ENCODE measurements around the gene PIK3AP1. TPM values are rescaled to one million over a fixed set of nuclear protein-coding genes. Genes with fewer than 3 reads are reported as not detected.

Gene PIK3AP1
- total RNA-seq, 4 donors from 2014 or later, result 3.1 to 15.5 (median 5.5) TPM

- no peak for ATAC-seq
- Histone ChIP-seq H3K4me3 (no peak overlapping the region), H3K27me3 (peaks cover 3% of the 10 kb centered on the region), H3K36me3 (no peaks in the 10 kb centered on the region), H3K27ac (no peak overlapping the region), H3K4me1 (peaks cover 0 to 2% (median 0%) of the 10 kb centered on the region in 3 donors), H3K9me3 (no peaks in the 10 kb centered on the region)
- 85 to 92% methylated on average over 2 of the region's 2 CpGs for WGBS, 2 donors (ENCODE audit: low coverage in 1 of 2)
- TF ChIP-seq POLR2A (IDR thresholded peaks at IDR 0.05) (no peak), EP300 (IDR thresholded peaks at IDR 0.05) (no peak), CTCF (IDR thresholded peaks at IDR 0.05) (no peak), POLR2AphosphoS5 (IDR thresholded peaks at IDR 0.05) (no peak)
Measured at GRCh38 chr10:96714746-96715255, 5.5 kb downstream of the PIK3AP1 start.

GRCh38 chr10:96714031-96714590, 6.2 kb downstream of the PIK3AP1 start:
- ATAC-seq, result no peak
- H3K9me3 ChIP-seq, result no peaks in the 10 kb centered on the region

DNA sequence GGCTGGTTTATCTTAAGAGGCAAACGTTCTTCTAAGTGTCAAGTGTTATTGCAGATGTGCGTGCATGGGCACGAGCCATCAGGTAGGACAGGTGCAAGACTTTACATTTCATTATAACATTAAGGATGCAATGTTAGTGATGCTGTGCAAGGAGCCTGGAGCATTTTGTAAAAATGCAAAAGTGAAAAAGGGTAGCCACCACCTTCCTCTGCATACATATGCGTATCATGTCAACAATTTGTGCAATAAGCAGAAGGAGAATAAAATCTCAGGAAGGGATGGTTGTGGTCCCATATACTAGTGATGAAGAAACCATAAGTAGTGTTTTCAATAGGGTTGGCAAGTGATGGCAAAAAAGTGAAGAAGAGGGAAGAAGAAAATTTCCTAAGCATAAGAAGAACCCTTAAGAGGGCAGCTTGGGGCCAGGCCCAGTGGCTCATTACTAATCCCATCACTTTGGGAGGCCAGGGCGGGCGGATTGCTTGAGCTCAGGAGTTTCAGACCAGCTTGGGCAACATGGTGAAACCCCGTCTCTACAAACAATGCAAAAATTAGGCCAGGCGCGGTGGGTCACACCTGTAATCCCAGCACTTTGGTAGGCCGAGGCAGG, 7.5 kb downstream of the PIK3AP1 start:
- TF ChIP-seq CTCF (IDR thresholded peaks at IDR 0.05) (no peak), EP300 (IDR thresholded peaks at IDR 0.05) (no peak), POLR2AphosphoS5 (IDR thresholded peaks at IDR 0.05) (no peak), POLR2A (IDR thresholded peaks at IDR 0.05) (no peak)
- Histone ChIP-seq H3K4me3 (no peak overlapping the region), H3K4me1 (no peaks in the 10 kb centered on the region), H3K36me3 (no peaks in the 10 kb centered on the region), H3K27ac (no peak overlapping the region), H3K9me3 (no peaks in the 10 kb centered on the region), H3K27me3 (peaks cover 4% of the 10 kb centered on the region)
- 80 to 83% methylated on average over 5 to 10 of the region's 10 CpGs for WGBS, 2 donors (ENCODE audit: low coverage in 1 of 2)
- no peak for ATAC-seq

More at GRCh38 chr10:96714031-96714590, 6.2 kb downstream of the PIK3AP1 start:
- Histone ChIP-seq H3K4me1 (no peaks in the 10 kb centered on the region), H3K36me3 (no peaks in the 10 kb centered on the region), H3K4me3 (no peak overlapping the region), H3K27ac (no peak overlapping the region), H3K27me3 (peaks cover 4% of the 10 kb centered on the region)
- TF ChIP-seq POLR2A (IDR thresholded peaks at IDR 0.05) (no peak), CTCF (IDR thresholded peaks at IDR 0.05) (no peak), POLR2AphosphoS5 (IDR thresholded peaks at IDR 0.05) (no peak), EP300 (IDR thresholded peaks at IDR 0.05) (no peak)
- WGBS, 2 donors (ENCODE audit: low coverage in 1 of 2), result 80 to 86% methylated on average over 6 to 9 of the region's 9 CpGs

- Histone ChIP-seq H3K27ac (no peak overlapping the region), H3K36me3 (no peaks in the 10 kb centered on the region), H3K27me3 (peaks cover 4% of the 10 kb centered on the region), H3K4me3 (no peak overlapping the region), H3K4me1 (no peaks in the 10 kb centered on the region), H3K9me3 (no peaks in the 10 kb centered on the region)
- 81 to 93% methylated on average over 3 of the region's 3 CpGs for WGBS, 2 donors (ENCODE audit: low coverage in 1 of 2)
- TF ChIP-seq EP300 (IDR thresholded peaks at IDR 0.05) (no peak), POLR2AphosphoS5 (IDR thresholded peaks at IDR 0.05) (no peak), POLR2A (IDR thresholded peaks at IDR 0.05) (no peak), CTCF (IDR thresholded peaks at IDR 0.05) (no peak)
- ATAC-seq, result no peak
Measured at GRCh38 chr10:96711048-96711728, 9.1 kb downstream of the PIK3AP1 start.

All from gastroesophageal sphincter (tissue), 4 donors.